Hepatocyte (in vitro differentiated cells): ENCODE data around the gene MARCKSL1. TPM values are rescaled to one million over a fixed set of nuclear protein-coding genes. Genes with fewer than 3 reads are reported as not detected.

Source experiments
- DNase-seq: peaks from one replicate; pipeline ENCODE4 v3.0.0-alpha.2; 2016; ENCODE audit warnings: low spot score
- H2AFZ ChIP-seq: fragments of 200-600 bp; sonication (generic); 2 replicates; pipeline ENCODE4 v1.6.0; 2016; ENCODE audit warnings: antibody characterized with exemption, mild to moderate bottlenecking
- H3K27ac ChIP-seq: fragments of 200-600 bp; sonication (generic); 2 replicates; pipeline ENCODE4 v1.5.1; 2016; ENCODE audit warnings: mild to moderate bottlenecking
- H3K27me3 ChIP-seq: fragments of 200-600 bp; sonication (generic); 2 replicates; pipeline ENCODE4 v1.6.1; 2016
- H3K36me3 ChIP-seq: fragments of 200-600 bp; sonication (generic); replicated peaks from 2 replicates; pipeline ENCODE4 v1.5.1; 2016; ENCODE audit warnings: low read depth; ENCODE audit not compliant: insufficient read depth
- H3K4me1 ChIP-seq: fragments of 200-600 bp; sonication (generic); 2 replicates; pipeline ENCODE4 v1.5.1; 2016; ENCODE audit warnings: mild to moderate bottlenecking, moderate library complexity; ENCODE audit not compliant: insufficient read depth
- H3K4me2 ChIP-seq: fragments of 200-600 bp; sonication (generic); 2 replicates; pipeline ENCODE4 v1.6.0; 2016
- H3K4me3 ChIP-seq: fragments of 200-600 bp; sonication (generic); 2 replicates; pipeline ENCODE4 v1.5.1; 2016; ENCODE audit warnings: mild to moderate bottlenecking
- H3K79me2 ChIP-seq: fragments of 200-600 bp; sonication (generic); 2 replicates; pipeline ENCODE4 v1.6.0; 2017; ENCODE audit warnings: mild to moderate bottlenecking
- H3K9me2 ChIP-seq: fragments of 200-600 bp; sonication (generic); replicated peaks from 2 replicates; pipeline ENCODE4 v1.6.0; 2017; ENCODE audit warnings: mild to moderate bottlenecking; ENCODE audit not compliant: insufficient read depth
- H3K9me3 ChIP-seq: fragments of 200-600 bp; sonication (generic); 2 replicates; pipeline ENCODE4 v1.5.1; 2016; ENCODE audit warnings: low read depth, mild to moderate bottlenecking
- H4K20me1 ChIP-seq: fragments of 200-600 bp; sonication (generic); 2 replicates; pipeline ENCODE4 v1.6.0; 2016; ENCODE audit warnings: mild to moderate bottlenecking; ENCODE audit not compliant: insufficient read depth, poor library complexity, severe bottlenecking
- EZH2 ChIP-seq: fragments of 200-600 bp; sonication (generic); IDR thresholded peaks from 2 replicates; pipeline ENCODE4 v1.6.1; 2016; ENCODE audit warnings: antibody characterized with exemption, mild to moderate bottlenecking, borderline replicate concordance
- EZH2phosphoT487 ChIP-seq: fragments of 200-600 bp; sonication (generic); IDR thresholded peaks from one replicate; pipeline ENCODE4 v1.6.1; 2018; ENCODE audit warnings: antibody characterized with exemption, mild to moderate bottlenecking, low read depth, moderate library complexity; ENCODE audit not compliant: unreplicated experiment, severe bottlenecking
- WGBS: methylation state at CpG from one replicate; pipeline ENCODE4 v1.1.6; 2016; ENCODE audit warnings: low lambda C conversion rate; ENCODE audit errors: missing lambda C conversion rate; 5-methylcytosine and 5-hydroxymethylcytosine counted together
- polyA plus RNA-seq: library from polyadenylated mRNA; unstranded; fragments of >200 nt; fragmentation: Nextera tagmentation; extraction: Ambion mirVana; gene quantifications from 2 replicates; pipeline ENCODE4 v1.2.1, GENCODE V29; 2016
- total RNA-seq: library from RNA; depleted of rRNA; stranded (reverse); fragments of >200 nt; gene quantifications from 2 replicates; pipeline ENCODE4 v1.2.3, GENCODE V29; 2014
- TF ChIP-seq, protein P1 (sequence below): fragments of 200-600 bp; sonication (generic); IDR thresholded peaks from 2 replicates; pipeline ENCODE4 v1.5.1; 2016; ENCODE audit warnings: antibody characterized with exemption, mild to moderate bottlenecking; ENCODE audit not compliant: poor library complexity

The MARCKSL1 gene
- total and polyA plus RNA-seq, 2 experiments from 2014 or later, result 143 to 358 TPM

DNA sequence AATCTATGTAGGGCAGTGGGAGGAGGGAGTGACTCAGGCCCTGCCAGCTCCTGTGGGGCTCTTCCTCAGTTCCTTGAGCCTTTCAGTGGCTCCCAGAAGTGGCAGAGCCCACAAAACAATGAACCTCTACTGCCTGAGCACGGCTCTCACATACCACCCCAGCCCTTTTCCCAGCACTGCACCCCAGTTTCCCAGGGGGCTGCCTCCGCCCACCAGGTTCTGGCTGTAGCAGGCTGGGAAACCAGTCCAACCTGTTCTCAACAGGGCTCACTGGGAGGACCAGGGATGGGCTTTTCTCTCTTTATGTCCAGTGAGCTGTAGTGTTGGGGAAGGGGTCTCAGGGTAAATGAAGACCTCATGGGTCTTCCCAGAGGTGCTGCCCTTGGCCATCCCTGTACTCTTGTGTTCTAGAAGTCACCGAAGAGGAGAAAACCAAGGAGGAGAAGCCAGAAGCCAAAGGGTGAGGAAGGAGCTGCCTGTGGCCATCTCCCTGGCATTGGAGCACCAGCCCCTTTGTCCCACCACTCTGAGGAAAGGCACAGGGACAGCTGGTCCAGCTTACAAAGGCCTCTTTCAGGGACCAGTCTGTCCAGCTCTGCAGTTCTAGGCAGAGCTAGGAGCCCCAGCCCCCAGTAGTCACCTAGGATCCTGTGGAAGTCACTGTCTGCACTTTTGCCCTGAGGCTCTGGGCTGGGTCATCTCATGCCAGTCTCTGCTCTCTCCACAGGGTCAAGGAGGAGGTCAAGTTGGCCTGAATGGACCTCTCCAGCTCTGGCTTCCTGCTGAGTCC is 3.5 kb downstream of the MARCKSL1 start:
- TF ChIP-seq, protein P1, sequence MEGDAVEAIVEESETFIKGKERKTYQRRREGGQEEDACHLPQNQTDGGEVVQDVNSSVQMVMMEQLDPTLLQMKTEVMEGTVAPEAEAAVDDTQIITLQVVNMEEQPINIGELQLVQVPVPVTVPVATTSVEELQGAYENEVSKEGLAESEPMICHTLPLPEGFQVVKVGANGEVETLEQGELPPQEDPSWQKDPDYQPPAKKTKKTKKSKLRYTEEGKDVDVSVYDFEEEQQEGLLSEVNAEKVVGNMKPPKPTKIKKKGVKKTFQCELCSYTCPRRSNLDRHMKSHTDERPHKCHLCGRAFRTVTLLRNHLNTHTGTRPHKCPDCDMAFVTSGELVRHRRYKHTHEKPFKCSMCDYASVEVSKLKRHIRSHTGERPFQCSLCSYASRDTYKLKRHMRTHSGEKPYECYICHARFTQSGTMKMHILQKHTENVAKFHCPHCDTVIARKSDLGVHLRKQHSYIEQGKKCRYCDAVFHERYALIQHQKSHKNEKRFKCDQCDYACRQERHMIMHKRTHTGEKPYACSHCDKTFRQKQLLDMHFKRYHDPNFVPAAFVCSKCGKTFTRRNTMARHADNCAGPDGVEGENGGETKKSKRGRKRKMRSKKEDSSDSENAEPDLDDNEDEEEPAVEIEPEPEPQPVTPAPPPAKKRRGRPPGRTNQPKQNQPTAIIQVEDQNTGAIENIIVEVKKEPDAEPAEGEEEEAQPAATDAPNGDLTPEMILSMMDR, result no peak
- no peak for TF ChIP-seq EZH2
- TF ChIP-seq EZH2phosphoT487, result no peak
- WGBS, result 90% methylated on average over 3 of the region's 3 CpGs
- H4K20me1 ChIP-seq, result peaks cover 18% of the 10 kb centered on the region
- H3K9me2 ChIP-seq, result no peaks in the 10 kb centered on the region
- DNase-seq, result no peak
- H2AFZ ChIP-seq, result no peak overlapping the region
- no peaks in the 10 kb centered on the region for H3K27me3 ChIP-seq
- H3K4me3 ChIP-seq, result no peak overlapping the region
- peaks cover 34% of the 10 kb centered on the region for H3K79me2 ChIP-seq
- peak overlapping the region; percentile 70 for H3K27ac ChIP-seq
- H3K4me1 ChIP-seq, result peaks cover 8% of the 10 kb centered on the region
- H3K36me3 ChIP-seq, result no peaks in the 10 kb centered on the region
- no peaks in the 10 kb centered on the region for H3K9me3 ChIP-seq
- peak overlapping the region; percentile 94 for H3K4me2 ChIP-seq

DNA sequence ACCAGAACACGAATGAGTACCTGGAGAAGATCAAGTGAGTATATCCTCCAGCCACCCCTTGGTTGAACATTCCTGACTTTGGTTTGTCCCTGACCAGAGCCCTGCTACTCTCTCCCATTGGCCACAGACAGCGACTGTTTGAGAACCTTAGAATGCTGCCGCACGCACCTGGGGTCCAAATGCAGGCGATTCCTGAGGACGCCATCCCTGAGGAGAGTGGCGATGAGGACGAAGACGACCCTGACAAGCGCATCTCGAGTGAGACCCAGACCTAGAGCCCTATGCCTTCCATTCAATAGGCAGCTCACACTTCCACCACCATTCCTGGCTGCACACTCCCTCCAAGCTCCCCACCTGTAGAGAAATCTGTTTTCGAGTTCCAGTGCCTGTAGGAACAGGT is 4.5 kb downstream of the MARCKSL1 start:
- Histone ChIP-seq H3K79me2 (peaks cover 34% of the 10 kb centered on the region), H3K4me3 (no peak overlapping the region), H3K4me2 (no peak overlapping the region), H3K9me3 (no peaks in the 10 kb centered on the region), H3K4me1 (peaks cover 8% of the 10 kb centered on the region), H3K36me3 (no peaks in the 10 kb centered on the region), H3K27me3 (no peaks in the 10 kb centered on the region), H3K27ac (peak overlapping the region; percentile 70), H2AFZ (no peak overlapping the region), H4K20me1 (peaks cover 18% of the 10 kb centered on the region), H3K9me2 (no peaks in the 10 kb centered on the region)
- no peak for DNase-seq
- WGBS, result 90% methylated on average over 12 of the region's 12 CpGs
- no peak for TF ChIP-seq EZH2phosphoT487
- TF ChIP-seq, protein P1, result no peak
- no peak for TF ChIP-seq EZH2

DNA sequence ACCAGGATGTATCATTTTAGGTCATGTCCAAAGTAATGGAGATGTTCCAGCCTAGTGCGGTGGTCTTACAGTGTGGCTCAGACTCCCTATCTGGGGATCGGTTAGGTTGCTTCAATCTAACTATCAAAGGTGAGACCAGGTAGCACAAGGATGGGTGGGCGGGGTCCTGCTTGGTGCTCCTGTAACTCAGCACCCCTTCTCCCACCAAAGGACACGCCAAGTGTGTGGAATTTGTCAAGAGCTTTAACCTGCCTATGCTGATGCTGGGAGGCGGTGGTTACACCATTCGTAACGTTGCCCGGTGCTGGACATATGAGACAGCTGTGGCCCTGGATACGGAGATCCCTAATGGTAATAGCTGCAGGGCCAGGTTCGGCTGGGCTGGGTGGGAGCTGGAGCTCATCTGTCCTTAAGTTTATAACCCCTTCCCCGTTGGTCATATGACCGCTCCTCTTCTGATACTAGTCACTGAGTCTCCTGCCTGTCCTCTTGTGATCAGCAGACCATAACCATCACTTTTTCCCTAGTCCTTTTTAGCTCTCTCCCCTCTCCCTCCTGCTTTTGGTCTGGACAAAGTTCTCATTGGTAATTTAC is 5.4 kb downstream of the MARCKSL1 start:
- 91% methylated on average over 12 of the region's 12 CpGs for WGBS
- Histone ChIP-seq H3K4me1 (peaks cover 8% of the 10 kb centered on the region), H3K9me2 (no peaks in the 10 kb centered on the region), H3K4me2 (no peak overlapping the region), H4K20me1 (peaks cover 18% of the 10 kb centered on the region), H2AFZ (no peak overlapping the region), H3K27ac (no peak overlapping the region), H3K4me3 (no peak overlapping the region), H3K36me3 (no peaks in the 10 kb centered on the region), H3K79me2 (peaks cover 31% of the 10 kb centered on the region), H3K27me3 (no peaks in the 10 kb centered on the region), H3K9me3 (no peaks in the 10 kb centered on the region)
- TF ChIP-seq EZH2phosphoT487, result no peak
- DNase-seq, result no peak

DNA sequence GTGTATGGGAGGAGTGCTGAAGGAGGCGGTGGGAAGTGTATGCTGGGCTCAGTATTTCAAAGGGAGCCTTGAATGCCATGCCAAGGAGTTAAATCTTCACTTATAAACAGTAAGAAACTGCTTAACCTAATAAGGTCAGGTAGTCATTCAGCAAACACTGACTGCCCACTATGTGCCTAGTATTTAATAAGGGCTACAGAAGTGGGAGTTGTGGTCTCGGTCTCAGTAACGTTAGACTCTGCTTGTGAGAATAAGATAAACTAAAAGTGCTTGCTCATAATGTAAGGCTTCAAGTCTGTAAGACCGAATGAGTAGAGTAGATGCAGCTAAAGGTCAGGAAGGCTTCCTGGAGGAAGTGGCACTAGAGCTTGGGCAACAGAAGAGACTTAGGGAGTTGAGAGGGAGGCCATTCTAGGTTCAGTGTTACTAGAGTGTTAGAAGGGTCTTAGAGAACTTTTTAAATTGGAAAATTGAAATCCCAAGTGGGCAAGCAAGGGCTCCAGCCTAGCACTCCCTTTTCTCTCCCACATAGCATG is 6.0 kb downstream of the MARCKSL1 start:
- no peaks in the 10 kb centered on the region for H3K9me3 ChIP-seq

More for the DNA sequence above, 6.0 kb downstream of the MARCKSL1 start:
- no peak for DNase-seq
- Histone ChIP-seq H3K4me3 (no peak overlapping the region), H3K36me3 (no peaks in the 10 kb centered on the region), H3K27me3 (no peaks in the 10 kb centered on the region), H3K4me2 (no peak overlapping the region), H3K9me2 (no peaks in the 10 kb centered on the region), H3K79me2 (peaks cover 24% of the 10 kb centered on the region), H3K27ac (no peak overlapping the region), H4K20me1 (peaks cover 18% of the 10 kb centered on the region), H2AFZ (no peak overlapping the region), H3K4me1 (peaks cover 8% of the 10 kb centered on the region)
- 96% methylated on average over 4 of the region's 4 CpGs for WGBS
- TF ChIP-seq, protein P1, result no peak
- TF ChIP-seq EZH2phosphoT487 (no peak), EZH2 (no peak)
